ENCODE results near the gene CTBP1. TPM values are rescaled to one million over a fixed set of nuclear protein-coding genes. Genes with fewer than 3 reads are reported as not detected.
A peak's percentile ranks its signal among the peaks of the same experiment; 100 is the strongest.

The CTBP1 gene
- total and polyA plus RNA-seq, 4 donors, result 121 to 204 (median 138) TPM

- Histone ChIP-seq H3K9me3 (ENCODE audit: control insufficient read depth in 4 of 4, insufficient read depth in 3 of 4, low read length in 3 of 4) (peaks cover 0 to 3% (median 0%) of the 10 kb centered on the region in 4 donors), H3K27ac (ENCODE audit: low read depth in 1 of 2, low read length in 1 of 2) (peak overlapping the region in 1 of 2 donors; percentile 36), H3K9ac (ENCODE audit: insufficient read depth in 1 of 2, low read length in 2 of 2) (no peak overlapping the region), H3K27me3 (ENCODE audit: control insufficient read depth in 3 of 3, insufficient read depth in 3 of 3, low read length in 2 of 3) (no peaks in the 10 kb centered on the region), H3K4me1 (ENCODE audit: control insufficient read depth in 5 of 5, insufficient read depth in 5 of 5, low read length in 5 of 5) (peaks cover 0 to 4% (median 0%) of the 10 kb centered on the region in 5 donors), H3K4me3 (no peak overlapping the region), H3K36me3 (ENCODE audit: control insufficient read depth in 4 of 4, insufficient read depth in 4 of 4, low read length in 4 of 4) (peaks cover 3 to 96% (median 46%) of the 10 kb centered on the region in 4 donors)
- WGBS, 2 donors, result 63 to 78% methylated on average over 15 of the region's 15 CpGs
- peak in 1 of 3 donors; percentile 28 for DNase-seq
- TF ChIP-seq CTCF (IDR thresholded peaks at IDR 0.05; ENCODE audit: control extremely low read depth, extremely low read depth), result no peak
- ATAC-seq (ENCODE audit: insufficient read depth, low FRiP score), result no peak
Measured at GRCh38 chr4:1226144-1226481, 22.8 kb downstream of the CTBP1 start.

- Histone ChIP-seq H3K4me1 (ENCODE audit: control insufficient read depth in 5 of 5, insufficient read depth in 5 of 5, low read length in 5 of 5) (peaks cover 0 to 4% (median 0%) of the 10 kb centered on the region in 5 donors), H3K9me3 (ENCODE audit: control insufficient read depth in 4 of 4, insufficient read depth in 3 of 4, low read length in 3 of 4) (peaks cover 0 to 3% (median 0%) of the 10 kb centered on the region in 4 donors), H3K9ac (ENCODE audit: insufficient read depth in 1 of 2, low read length in 2 of 2) (no peak overlapping the region), H3K27me3 (ENCODE audit: control insufficient read depth in 3 of 3, insufficient read depth in 3 of 3, low read length in 2 of 3) (no peaks in the 10 kb centered on the region), H3K36me3 (ENCODE audit: control insufficient read depth in 4 of 4, insufficient read depth in 4 of 4, low read length in 4 of 4) (peaks cover 3 to 93% (median 47%) of the 10 kb centered on the region in 4 donors), H3K27ac (ENCODE audit: low read depth in 1 of 2, low read length in 1 of 2) (peak overlapping the region in 1 of 2 donors; percentile 36), H3K4me3 (no peak overlapping the region)
- WGBS, 2 donors, result 90 to 91% methylated on average over 63 to 67 of the region's 67 CpGs
- no peak for TF ChIP-seq CTCF (IDR thresholded peaks at IDR 0.05; ENCODE audit: control extremely low read depth, extremely low read depth)
- DNase-seq, result no peak
- ATAC-seq (ENCODE audit: insufficient read depth, low FRiP score), result no peak
Measured at GRCh38 chr4:1225272-1226143, 23.4 kb downstream of the CTBP1 start.

- DNase-seq (no peak), ATAC-seq (ENCODE audit: insufficient read depth, low FRiP score) (no peak)
- WGBS, 2 donors, result 95 to 96% methylated on average over 40 of the region's 40 CpGs
- Histone ChIP-seq H3K27me3 (ENCODE audit: control insufficient read depth in 3 of 3, insufficient read depth in 3 of 3, low read length in 2 of 3) (no peaks in the 10 kb centered on the region), H3K9ac (ENCODE audit: insufficient read depth in 1 of 2, low read length in 2 of 2) (no peak overlapping the region), H3K4me1 (ENCODE audit: control insufficient read depth in 5 of 5, insufficient read depth in 5 of 5, low read length in 5 of 5) (peaks cover 0 to 6% (median 4%) of the 10 kb centered on the region in 5 donors), H3K36me3 (ENCODE audit: control insufficient read depth in 4 of 4, insufficient read depth in 4 of 4, low read length in 4 of 4) (peaks cover 3 to 79% (median 41%) of the 10 kb centered on the region in 4 donors), H3K27ac (ENCODE audit: low read depth in 1 of 2, low read length in 1 of 2) (no peak overlapping the region), H3K9me3 (ENCODE audit: control insufficient read depth in 4 of 4, insufficient read depth in 3 of 4, low read length in 3 of 4) (peaks cover 0 to 3% (median 0%) of the 10 kb centered on the region in 4 donors), H3K4me3 (no peak overlapping the region)
- no peak for TF ChIP-seq CTCF (IDR thresholded peaks at IDR 0.05; ENCODE audit: control extremely low read depth, extremely low read depth)
Measured at GRCh38 chr4:1223841-1224809, 24.8 kb downstream of the CTBP1 start.
